HepG2 (cell line): ENCODE measurements around the gene ALDH1A1. TPM values are rescaled to one million over a fixed set of nuclear protein-coding genes. Genes with fewer than 3 reads are reported as not detected.

ENCODE experiments used
- CREB1 ChIP-seq, 2 experiments: fragments of 450-650 bp in 1 of 2; IDR thresholded peaks; 2 replicates each; pipeline ENCODE4 v1.6.1; 2016 to 2017; ENCODE audit warnings: control low read depth in 1 of 2, mild to moderate bottlenecking in 1 of 2, missing compliant biosample characterization in 1 of 2, missing genetic modification characterization in 1 of 2
- HNRNPH1 ChIP-seq: fragments of 200-400 bp; formaldehyde crosslinking; optimal IDR thresholded peaks from 2 replicates; pipeline ENCODE3; 2017; ENCODE audit warnings: mild to moderate bottlenecking, low read depth, low read length
- JUNB ChIP-seq: sonication (generic); formaldehyde crosslinking; IDR thresholded peaks from 2 replicates; pipeline ENCODE4 v1.8.0; 2022; ENCODE audit warnings: missing genetic modification reagents, mild to moderate bottlenecking, borderline replicate concordance
- KMT2B ChIP-seq: IDR thresholded peaks from 2 replicates; pipeline ENCODE4 v1.6.1; 2016; ENCODE audit warnings: missing genetic modification reagents, missing compliant biosample characterization
- MIXL1 ChIP-seq: IDR thresholded peaks from 2 replicates; pipeline ENCODE4 v1.6.1; 2016
- PRDM15 ChIP-seq: sonication (generic); formaldehyde crosslinking; IDR thresholded peaks from 2 replicates; pipeline ENCODE4 v1.4.0; 2020; ENCODE audit warnings: missing genetic modification reagents
- RFX1 ChIP-seq: fragments of 450-650 bp; IDR thresholded peaks from 2 replicates; pipeline ENCODE4 v1.6.1; 2017
- SMARCC2 ChIP-seq: fragments of 450-650 bp; IDR thresholded peaks from 2 replicates; pipeline ENCODE4 v1.6.1; 2017; ENCODE audit warnings: antibody characterized with exemption, mild to moderate bottlenecking
- SMYD3 ChIP-seq: sonication (generic); formaldehyde crosslinking; IDR thresholded peaks from 2 replicates; pipeline ENCODE4 v1.8.1; 2023; ENCODE audit warnings: mild to moderate bottlenecking, missing genetic modification reagents
- TOE1 ChIP-seq: sonication (generic); formaldehyde crosslinking; IDR thresholded peaks from 2 replicates; pipeline ENCODE4 v1.4.0; 2020; ENCODE audit warnings: mild to moderate bottlenecking, missing genetic modification reagents
- YY1 ChIP-seq: IDR thresholded peaks from 2 replicates; pipeline ENCODE4 v1.6.1; 2011; ENCODE audit warnings: low read length, low read depth, moderate library complexity, mild to moderate bottlenecking; ENCODE audit not compliant: insufficient read depth, insufficient replicate concordance
- ZBTB40 ChIP-seq, 2 experiments: fragments of 450-650 bp in 1 of 2; sonication (generic) in 1 of 2; formaldehyde crosslinking in 1 of 2; IDR thresholded peaks; 2 replicates each; pipeline versions ENCODE4 v1.6.1 to v1.8.0; 2016 to 2022; ENCODE audit warnings: antibody characterized with exemption in 1 of 2, mild to moderate bottlenecking in 1 of 2, missing genetic modification reagents in 1 of 2
- ZNF558 ChIP-seq: sonication (generic); formaldehyde crosslinking; IDR thresholded peaks from 2 replicates; pipeline ENCODE4 v1.9.0; 2022; ENCODE audit warnings: mild to moderate bottlenecking, missing genetic modification reagents, borderline replicate concordance
- ZNF580 ChIP-seq: IDR thresholded peaks from 2 replicates; pipeline ENCODE4 v1.6.1; 2016; ENCODE audit warnings: low read depth, borderline replicate concordance
- ZNF678 ChIP-seq: sonication (generic); formaldehyde crosslinking; IDR thresholded peaks from 2 replicates; pipeline ENCODE4 v1.4.0; 2020; ENCODE audit warnings: mild to moderate bottlenecking, missing genetic modification reagents
- polyA plus RNA-seq, 8 experiments: library from polyadenylated mRNA; depleted of rRNA in 3 of 8; stranded (reverse) in 7 of 8; unstranded in 1 of 8; fragments of >200 nt; fragmentation: Illumina TruSeq in 4 of 8; extraction: Trizol in 4 of 8; gene quantifications; 2 replicates each; pipeline versions ENCODE4 v1.2.1 to v1.2.3, GENCODE V29; 2011 to 2016; ENCODE audit warnings: low read depth in 4 of 8, missing spikeins in 1 of 8, mixed read lengths in 1 of 8; ENCODE audit not compliant: insufficient read depth in 1 of 8
- total RNA-seq, 5 experiments: library from RNA; depleted of rRNA; stranded (reverse); fragments of >200 nt; fragmentation: Illumina TruSeq; extraction: Trizol; gene quantifications; 2 replicates each; pipeline ENCODE4 v1.2.3, GENCODE V29; 2016; ENCODE audit warnings: low read depth in 1 of 5

The ALDH1A1 gene
- total and polyA plus RNA-seq, 2 of the 13 experiments (the other 11 are each of a cell fraction or from before 2014, with no cell fraction given), result 88.2 to 439 TPM

- TF ChIP-seq TOE1 (CRISPR knock-in tag) (no peak), KMT2B (CRISPR knock-in tag) (peak; percentile 75; the same call in 1 of the 2 replicates), SMARCC2 (no peak), RFX1 (no peak), YY1 (peak; percentile 37), MIXL1 (CRISPR knock-in tag) (peak; percentile 80), ZNF678 (CRISPR knock-in tag) (no peak; the same call in 1 of the 2 replicates), CREB1 (IDR thresholded peaks at IDR 0.05) (no peak), CREB1 (CRISPR knock-in tag; IDR thresholded peaks at IDR 0.05) (peak; percentile 35), JUNB (CRISPR knock-in tag) (peak; percentile 55; the same call in 1 of the 2 replicates), PRDM15 (CRISPR knock-in tag) (no peak), SMYD3 (CRISPR knock-in tag) (no peak; the same call in 1 of the 2 replicates), ZBTB40 (IDR thresholded peaks at IDR 0.05) (no peak), ZBTB40 (CRISPR knock-in tag; IDR thresholded peaks at IDR 0.05) (peak; percentile 79; the same call in 1 of the 2 replicates), HNRNPH1 (no peak), ZNF558 (CRISPR knock-in tag) (no peak), ZNF580 (CRISPR knock-in tag) (peak; percentile 88; the same call in 1 of the 2 replicates)
These were observed 94.6 kb downstream of the ALDH1A1 start (continued) for GRCh38 chr9:72858089-72858912.
